NK-92 treated with Interleukin-12 subunit alpha and Interleukin-12 subunit beta, amount 100 ng/mL, for 24 hours (cell line): ENCODE measurements around the gene MCTP1.
"Not testable (repeated sequence)": the region's sequence is repeated elsewhere in the genome, so short reads cannot be mapped to it uniquely, and the experiment has no call there.

Experiments
- DNase-seq: peaks from one replicate; lab custom pipeline; 2025; lab: John Stamatoyannopoulos, UW

MCTP1 gene

DNA sequence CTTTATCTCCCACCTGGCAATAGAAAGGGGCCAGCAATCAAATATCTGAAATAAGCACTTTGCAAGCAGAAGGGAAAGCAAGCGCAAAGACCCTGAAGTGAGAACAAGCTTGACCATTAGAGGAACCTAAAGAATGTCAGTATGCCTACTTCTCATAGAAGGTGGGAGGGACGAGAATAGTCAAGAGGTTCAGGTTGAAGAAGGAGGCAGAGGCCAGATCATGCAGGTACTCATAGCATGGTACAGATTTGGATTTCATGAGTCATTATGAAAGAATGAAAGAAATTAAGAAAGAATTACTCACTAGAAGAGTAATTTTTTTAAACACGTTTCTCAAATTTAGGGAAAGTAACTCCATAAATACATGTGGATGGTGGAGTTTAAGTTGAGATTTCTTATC, 33.7 kb downstream of the MCTP1 start:
- DNase-seq = no peak

DNA sequence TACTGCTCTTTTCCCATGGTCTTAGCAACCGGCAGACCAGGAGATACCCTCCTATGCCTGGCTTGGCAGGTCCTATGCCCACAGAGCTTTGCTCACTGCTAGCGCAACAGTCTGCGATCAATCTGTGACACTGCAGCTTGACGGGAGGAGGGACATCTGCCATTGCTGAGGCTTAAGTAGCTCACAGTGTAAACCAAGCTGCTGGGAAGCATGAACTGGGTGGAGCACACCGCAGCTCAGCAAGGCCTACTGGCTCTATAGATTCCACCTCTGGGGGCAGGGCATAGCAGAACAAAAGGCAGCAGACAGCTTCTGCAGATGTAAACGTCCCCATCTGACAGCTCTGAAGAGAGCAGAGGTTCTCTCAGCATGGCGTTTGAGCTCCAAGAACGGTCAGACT, 40.4 kb downstream of the MCTP1 start:
- DNase-seq = no peak

- DNase-seq = no peak
Measured at GRCh38 chr5:95241635-95242034, 43.3 kb downstream of the MCTP1 start.

- DNase-seq = no peak
Measured at GRCh38 chr5:95241161-95241560, 43.7 kb downstream of the MCTP1 start.

DNA sequence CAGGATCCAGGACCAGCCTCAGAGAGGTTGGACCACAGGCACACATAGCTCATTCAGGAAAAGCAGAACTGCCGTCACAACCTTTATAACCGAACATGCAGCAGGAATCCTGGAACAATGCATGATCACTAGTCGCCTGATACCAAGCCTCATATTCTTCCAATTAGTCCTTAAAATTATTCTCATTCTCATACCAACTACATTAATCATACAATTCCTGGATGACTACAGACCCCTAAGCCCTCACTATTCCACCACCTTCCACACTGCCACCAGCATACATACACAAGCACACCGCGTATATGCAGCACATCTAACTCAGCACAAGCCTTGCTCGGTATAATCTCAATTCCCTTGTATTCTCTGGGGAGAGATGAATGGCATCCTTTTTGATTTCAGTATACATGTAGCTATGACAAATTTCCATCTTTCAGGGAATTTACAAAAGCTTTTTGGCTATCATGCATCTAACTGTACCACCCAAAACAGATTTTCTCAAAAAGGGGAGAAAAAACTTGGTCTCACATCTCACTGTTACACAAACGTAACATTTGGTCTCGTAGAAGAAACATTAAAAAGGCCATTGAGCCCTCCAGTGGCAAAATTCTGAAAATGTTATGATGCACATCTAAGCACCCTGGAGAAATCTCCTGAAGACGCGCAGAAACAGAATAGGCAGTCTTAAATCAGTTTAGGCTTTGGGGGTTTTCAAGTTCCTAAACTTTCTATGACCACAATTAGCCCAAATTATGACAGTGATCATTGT, 46.2 kb downstream of the MCTP1 start:
- DNase-seq = no peak

- DNase-seq = no peak
Measured at GRCh38 chr5:95237324-95237723, 47.6 kb downstream of the MCTP1 start.

GRCh38 chr5:95235439-95235982, 49.4 kb downstream of the MCTP1 start:
- no peak for DNase-seq

- DNase-seq = no peak
Measured at GRCh38 chr5:95229646-95230045, 55.2 kb downstream of the MCTP1 start.

- no peak for DNase-seq
Measured at GRCh38 chr5:95224701-95225459, 60.0 kb downstream of the MCTP1 start.

DNA sequence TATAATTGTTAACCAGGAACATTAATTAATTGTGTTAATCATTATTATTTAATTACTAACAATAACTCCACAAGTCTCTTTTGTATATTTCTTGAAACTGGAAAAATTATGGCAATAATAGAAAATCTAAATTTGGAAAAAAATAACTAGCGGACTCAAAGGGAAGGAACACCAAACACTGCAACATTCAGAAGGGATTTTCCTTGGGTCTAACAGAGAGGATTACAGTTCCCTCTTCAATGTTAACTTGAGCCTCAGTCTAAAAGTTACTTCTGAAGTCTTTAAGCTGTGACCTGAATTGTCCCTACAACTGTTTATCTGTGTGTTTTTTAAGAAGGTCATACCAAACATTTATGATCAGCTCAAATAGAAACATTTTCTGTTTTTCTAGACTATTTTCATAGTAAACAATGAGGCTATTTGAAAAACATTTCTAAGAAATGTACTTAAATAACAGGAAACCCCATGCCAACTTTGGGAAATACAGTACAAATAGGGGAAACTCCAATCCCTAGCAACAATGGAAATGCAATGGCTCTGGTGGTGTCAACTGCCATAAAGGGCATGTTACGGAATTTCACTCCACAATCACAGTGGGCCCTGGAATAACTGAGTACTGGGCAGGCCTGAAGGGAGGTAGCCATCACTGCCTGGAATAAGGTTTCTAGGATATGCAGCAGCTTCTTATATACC, 61.2 kb downstream of the MCTP1 start:
- no peak for DNase-seq

DNA sequence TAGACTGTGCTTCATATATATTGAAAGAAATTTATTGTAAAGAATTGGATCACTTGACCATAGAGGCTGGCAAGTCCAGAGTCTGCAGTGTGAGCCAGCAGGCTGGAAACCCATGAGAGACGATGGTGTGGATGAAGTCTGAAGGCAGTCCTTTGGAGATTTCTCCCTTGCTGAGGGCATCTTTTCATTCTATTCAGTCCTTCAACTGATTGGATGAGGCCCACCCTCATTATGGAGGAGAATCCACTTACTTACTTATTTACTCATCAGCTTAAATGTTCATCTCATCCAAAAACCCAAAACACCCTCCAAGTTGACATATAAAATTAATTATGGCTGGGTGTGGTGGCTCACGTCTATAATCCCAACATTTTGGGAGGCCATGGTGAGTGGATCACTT, 62.1 kb downstream of the MCTP1 start:
- no peak for DNase-seq

DNA sequence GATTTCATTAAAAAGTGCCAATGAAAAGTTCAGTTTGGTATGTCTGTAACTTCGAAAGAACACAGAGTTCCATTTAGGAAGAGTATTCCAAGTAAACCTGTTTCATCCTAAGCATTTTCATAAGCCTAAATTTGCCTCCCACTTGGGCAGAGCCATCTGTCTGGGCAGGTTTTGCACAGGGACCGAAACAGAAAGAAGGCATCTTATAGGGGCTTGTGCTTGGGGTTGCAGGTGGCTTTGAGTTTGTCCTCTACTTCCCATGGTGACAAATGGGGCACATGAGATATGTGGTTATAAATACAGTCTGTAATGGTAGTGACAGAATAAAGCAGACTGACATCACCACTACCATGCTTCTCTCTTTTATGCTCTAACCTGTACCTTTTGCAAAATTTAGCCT, 63.7 kb downstream of the MCTP1 start:
- DNase-seq = no peak

GRCh38 chr5:95220381-95220780, 64.5 kb downstream of the MCTP1 start:
- DNase-seq = no peak

- no peak for DNase-seq
Measured at GRCh38 chr5:95219411-95219810, 65.5 kb downstream of the MCTP1 start.

DNA sequence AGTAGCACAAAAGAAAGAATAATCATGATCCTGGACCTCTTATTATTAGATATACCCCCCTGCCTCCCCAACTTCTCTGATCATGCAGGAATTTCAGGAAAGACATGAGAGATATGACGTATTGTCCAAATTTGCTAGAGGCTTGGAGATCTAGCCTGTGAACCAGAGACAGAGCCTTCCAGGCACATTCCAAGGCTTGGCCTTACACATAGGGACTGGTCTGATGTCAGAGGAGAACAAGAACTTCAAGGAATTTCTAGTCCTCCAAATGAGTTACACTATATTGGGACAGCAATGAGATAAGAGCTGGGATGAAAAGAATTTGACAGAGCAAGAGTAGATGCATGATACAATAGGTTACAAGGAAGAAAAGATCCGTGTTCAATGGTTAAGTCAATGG, 67.0 kb downstream of the MCTP1 start:
- no peak for DNase-seq

- no peak for DNase-seq
Measured at GRCh38 chr5:95217351-95217750, 67.5 kb downstream of the MCTP1 start.

DNA sequence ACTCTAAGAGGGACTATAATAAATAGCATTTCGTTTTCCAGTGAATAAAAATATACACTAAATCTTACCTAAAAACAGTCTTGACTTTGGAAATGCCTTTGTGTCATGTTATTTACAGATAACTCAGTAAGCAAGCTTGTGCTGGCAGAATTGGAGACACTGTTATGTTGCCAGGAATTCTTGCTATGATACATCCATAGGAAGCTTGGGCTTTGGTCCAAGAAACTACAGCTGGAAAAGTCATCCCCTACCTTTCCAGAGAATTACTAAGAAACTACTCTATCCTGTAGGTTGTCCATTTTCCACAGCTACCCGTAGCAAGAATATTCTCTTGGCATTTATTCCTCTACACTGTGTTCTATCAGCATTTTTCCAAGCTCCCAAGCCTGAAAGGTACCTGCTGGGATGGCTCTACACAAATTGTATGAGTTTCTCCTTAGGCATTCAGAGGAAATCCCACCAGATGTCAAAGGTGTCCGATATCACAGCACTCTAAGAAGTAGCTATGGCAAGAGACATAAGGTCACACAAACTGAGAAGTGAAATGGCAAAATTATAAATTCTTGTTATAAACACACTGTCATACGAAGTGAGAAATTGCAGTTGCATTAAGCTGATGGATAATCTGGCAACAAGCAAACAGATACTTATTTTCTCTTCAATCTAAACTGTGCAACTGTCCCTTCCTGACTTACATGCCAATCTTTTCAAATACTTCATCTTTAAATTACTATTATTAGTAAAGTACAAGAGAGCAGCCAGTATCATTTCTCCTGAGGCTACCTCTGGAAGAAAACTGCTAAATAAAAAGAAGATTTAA, 68.5 kb downstream of the MCTP1 start:
- no peak for DNase-seq

GRCh38 chr5:95207811-95208210, 77.1 kb downstream of the MCTP1 start:
- not testable (repeated sequence) for DNase-seq

DNA sequence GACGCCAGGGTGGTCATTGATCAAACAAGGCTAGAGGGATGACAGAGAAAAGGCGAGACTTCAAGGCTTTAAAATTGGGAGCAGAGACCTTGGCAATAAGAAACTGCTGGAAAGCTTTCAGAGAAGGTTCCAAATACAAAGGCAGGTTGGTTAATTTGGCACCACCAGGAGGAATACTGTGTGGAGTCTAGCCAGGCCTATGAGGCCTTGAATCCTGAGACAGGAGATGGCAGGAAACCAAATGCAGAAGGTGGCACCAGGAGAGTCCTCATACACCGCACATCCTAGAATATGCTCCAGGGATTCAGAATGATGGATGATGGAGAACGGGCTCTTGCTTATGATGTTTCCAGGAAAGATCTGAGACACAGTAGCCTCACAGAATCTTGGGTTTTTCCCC, 90.0 kb downstream of the MCTP1 start:
- no peak for DNase-seq

DNA sequence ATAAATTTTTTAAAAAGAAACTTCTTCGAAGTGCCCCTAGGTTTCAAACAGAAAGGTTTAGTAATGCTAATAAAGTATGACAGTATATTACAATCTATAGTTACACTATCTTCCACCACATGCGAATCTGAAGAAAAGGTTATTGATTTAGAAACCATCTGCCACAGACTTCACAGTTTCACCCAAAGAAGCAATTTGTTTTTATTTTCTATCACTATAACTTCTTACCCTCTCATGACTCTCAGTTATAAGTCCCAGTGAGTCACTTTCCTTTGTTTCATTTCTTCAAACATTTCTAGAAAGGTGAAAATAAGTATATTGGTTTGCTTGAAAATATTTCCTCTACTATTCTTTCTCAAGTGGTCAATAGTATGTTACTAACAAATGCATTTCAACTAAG, 93.6 kb downstream of the MCTP1 start:
- DNase-seq = no peak

DNA sequence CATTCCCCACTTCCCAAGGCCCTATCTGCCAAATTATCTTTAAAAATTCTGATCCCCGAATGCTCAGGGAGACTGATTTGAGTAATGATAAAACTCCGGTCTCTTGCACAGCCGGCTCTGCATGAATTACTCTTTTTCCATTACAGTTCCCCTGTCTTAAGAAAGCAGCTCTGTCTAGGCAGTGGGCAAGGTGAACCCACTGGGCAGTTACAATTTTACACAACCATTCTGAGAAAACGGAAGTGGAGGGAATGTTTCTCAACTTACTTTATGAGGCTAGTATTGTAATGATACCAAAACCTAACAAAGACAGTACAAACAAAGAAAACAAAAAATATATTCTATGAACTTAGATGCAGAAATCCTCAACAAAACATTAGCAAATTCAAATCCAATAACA, 100.0 kb downstream of the MCTP1 start:
- no peak for DNase-seq

- no peak for DNase-seq
Measured at GRCh38 chr5:95181644-95182043, 103.2 kb downstream of the MCTP1 start.
